GM21825 (cell line): Measurements from ENCODE around the gene A4GALT.
"Not testable (repeated sequence)": the region's sequence is repeated elsewhere in the genome, so short reads cannot be mapped to it uniquely, and the experiment has no call there.

Experiments used
- ATAC-seq: cut with Tn5 transposase; IDR thresholded peaks from one replicate; pipeline ENCODE4 v1.9.1; 2021; ENCODE audit warnings: mild to moderate bottlenecking, moderate library complexity; ENCODE audit not compliant: unreplicated experiment

Gene A4GALT, protein sequence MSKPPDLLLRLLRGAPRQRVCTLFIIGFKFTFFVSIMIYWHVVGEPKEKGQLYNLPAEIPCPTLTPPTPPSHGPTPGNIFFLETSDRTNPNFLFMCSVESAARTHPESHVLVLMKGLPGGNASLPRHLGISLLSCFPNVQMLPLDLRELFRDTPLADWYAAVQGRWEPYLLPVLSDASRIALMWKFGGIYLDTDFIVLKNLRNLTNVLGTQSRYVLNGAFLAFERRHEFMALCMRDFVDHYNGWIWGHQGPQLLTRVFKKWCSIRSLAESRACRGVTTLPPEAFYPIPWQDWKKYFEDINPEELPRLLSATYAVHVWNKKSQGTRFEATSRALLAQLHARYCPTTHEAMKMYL

DNA sequence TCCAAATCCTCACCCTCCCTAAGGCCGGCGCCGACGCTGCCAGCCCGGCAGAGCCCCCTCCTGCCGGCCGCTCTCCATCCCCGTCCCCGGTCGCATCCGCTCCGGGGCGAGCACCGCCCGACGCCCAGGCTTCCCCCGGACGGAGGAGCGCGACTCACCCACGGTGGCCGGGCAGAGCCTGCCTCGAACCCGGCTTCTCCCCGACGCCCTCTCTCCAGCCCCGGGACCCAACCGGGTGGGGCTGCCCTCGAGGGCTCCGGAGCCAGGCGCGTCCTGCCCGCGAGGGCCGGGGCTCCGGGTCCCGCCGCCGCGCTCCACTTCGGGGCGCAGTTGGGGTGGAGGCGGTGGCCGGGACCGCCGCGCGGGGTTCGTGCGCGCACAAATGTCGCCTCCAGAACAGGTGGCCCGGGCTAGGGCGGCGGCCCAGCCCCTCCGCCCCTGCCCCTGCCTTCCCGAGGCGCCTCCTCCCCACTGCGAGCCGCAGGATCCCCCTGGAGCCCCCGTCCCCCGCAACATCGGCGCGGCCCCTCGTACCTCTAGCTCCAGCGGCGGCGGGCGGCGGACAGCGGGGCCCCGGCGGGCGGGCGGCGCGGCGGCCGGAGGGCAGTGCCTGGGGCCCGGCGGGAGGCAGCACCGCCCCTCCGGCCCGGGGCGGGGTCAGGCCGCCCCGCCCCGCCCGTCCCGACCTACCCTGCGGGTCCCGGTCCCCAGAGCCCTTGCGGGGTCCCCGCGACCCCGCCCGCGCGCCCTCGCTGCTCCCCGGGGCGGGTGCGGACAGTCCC, at the start of gene A4GALT:
Gene A4GALT, minus strand, starts transcription at position 608 of the 782 bp plus-strand sequence. CDS start 26,919 bp downstream, outside the sequence.
- no peak for ATAC-seq

DNA sequence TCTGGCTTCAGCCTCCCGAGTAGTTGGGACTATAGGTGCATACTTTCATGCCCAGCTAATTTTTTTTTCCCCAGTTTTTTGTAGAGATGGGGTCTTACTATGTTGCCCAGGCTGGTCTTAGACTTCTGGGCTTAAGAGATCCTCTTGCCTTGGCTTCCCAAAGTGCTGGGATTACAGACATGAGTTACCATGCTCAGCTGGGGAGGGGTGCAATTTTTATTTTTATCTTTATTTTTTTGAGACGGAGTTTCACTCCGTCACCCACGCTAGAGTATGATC, 49.7 kb upstream of the A4GALT start:
- ATAC-seq: no peak

GRCh38 chr22:42769574-42770447, 49.1 kb upstream of the A4GALT start:
- ATAC-seq: peak; percentile 66

GRCh38 chr22:42769238-42769573, 48.5 kb upstream of the A4GALT start:
- no peak for ATAC-seq

- no peak for ATAC-seq
Measured at GRCh38 chr22:42768385-42769035, 47.8 kb upstream of the A4GALT start.

GRCh38 chr22:42766860-42767259, 46.2 kb upstream of the A4GALT start:
- ATAC-seq: no peak

GRCh38 chr22:42764895-42765363, 44.3 kb upstream of the A4GALT start:
- no peak for ATAC-seq

DNA sequence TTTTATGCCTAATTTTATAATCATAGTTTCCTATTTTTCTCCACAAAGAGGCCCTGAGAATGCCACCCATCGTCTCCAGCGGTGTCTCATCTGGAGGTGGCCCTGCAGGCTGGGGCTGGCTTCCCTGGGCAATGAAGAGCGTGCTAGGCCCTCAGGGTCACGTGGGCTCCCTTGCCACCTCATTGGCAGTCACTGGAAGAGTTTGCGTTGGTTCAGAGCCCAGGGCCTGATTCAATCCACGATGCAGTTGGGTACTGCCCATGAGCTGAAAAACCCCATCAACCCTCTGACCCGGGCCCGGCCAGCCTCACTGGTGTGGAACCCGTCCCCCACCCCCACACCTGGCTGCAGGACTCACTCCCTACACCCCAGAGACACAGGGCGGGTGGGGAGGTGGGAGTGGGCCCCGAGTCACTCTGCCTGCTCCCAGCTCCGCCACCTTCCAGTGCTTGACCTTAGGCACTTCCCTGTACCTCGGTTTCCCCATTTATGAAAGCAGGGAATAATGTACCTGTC, 43.4 kb upstream of the A4GALT start:
- no peak for ATAC-seq

GRCh38 chr22:42760806-42761565, 40.3 kb upstream of the A4GALT start:
- no peak for ATAC-seq

DNA sequence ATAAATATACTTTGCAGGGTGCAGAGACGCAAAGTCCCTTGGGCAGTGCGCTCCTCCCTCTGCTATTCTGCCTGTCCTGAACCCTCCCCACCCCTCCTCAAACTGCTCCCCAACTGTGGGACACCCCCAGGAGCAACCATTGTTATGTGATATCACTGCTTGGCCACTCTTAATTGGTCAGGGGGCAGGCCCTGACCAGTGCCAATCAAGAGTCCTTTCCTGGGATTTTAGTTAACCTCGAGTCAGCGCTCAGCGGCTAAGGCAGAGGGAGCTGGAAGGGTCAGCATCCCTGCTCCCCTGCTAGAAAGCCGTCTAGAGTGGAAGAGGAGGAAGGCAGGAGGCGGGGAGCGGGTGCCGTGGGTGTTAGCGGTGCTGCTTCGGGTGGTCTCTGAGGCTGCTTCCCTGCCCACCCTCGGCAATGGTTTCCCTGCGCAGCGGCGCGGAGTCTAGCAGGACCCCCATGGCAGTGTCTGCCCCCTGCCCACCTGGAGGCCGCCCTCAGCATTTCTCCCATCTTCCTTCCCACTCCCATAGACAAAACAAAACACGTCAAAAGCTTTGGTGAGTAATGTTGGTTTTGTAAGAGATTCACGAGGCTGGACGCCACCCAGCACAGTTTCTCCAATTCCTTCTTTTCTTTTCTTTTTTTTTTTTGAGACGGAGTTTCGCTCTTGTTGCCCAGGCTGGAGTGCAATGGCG, 38.4 kb upstream of the A4GALT start:
- no peak for ATAC-seq

DNA sequence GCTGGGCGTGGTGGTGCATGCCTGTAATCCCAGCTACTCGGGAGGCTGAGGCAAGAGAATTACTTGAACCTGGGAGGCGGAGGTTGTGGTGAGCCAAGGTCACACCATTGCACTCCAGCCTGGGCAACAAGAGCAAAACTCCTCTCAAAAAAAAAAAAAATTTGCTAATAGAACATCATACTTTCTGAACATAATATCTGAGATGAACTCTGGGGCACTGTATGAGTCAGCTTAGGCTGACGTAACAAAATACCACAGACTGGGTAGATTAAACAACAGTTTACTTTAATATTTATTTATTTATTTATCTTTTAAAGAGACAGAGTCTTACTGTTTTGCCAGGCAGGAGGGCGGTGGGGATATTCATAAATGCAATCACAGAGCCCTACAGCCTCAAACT, 34.9 kb upstream of the A4GALT start:
- ATAC-seq: not testable (repeated sequence)

GRCh38 chr22:42755121-42755520, 34.5 kb upstream of the A4GALT start:
- not testable (repeated sequence) for ATAC-seq

DNA sequence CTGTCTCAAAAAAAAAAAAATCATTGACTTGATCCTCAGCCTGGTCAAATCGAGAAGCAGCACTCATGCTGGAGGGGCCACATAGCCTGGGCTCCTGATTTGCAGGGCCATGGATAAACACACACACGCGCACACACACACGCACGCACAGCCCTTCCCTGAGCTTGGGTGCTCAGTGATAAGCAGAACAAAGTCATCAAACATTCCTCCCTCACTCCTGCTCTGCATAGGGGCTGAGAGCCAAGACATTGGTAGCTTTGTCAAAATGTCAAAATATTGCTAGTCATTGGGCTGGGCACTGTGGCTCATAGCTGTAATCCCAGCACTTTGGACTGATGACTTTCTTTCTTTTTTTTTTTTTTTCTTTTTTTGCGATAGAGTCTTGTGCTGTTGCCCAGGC, 34.0 kb upstream of the A4GALT start:
- ATAC-seq: no peak

DNA sequence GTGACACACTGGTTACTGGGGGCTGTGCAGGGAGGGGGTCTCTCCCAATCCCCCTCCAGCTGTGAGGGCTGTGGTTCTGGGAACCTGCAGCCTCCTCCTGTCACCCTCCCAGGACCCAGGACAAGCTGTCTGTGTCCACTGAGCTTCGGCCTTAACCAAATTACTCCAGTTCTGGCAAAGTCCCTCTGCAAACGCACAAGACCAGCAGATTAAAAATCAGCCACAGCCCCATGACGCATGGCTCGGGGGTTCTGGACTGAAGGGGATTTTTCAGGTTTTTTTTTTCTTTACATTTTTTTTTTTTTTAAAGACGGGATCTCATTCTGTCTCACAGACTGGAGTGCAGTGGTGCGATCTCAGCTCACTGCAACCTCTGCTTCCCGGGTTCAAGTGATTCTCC, 32.2 kb upstream of the A4GALT start:
- ATAC-seq: no peak

DNA sequence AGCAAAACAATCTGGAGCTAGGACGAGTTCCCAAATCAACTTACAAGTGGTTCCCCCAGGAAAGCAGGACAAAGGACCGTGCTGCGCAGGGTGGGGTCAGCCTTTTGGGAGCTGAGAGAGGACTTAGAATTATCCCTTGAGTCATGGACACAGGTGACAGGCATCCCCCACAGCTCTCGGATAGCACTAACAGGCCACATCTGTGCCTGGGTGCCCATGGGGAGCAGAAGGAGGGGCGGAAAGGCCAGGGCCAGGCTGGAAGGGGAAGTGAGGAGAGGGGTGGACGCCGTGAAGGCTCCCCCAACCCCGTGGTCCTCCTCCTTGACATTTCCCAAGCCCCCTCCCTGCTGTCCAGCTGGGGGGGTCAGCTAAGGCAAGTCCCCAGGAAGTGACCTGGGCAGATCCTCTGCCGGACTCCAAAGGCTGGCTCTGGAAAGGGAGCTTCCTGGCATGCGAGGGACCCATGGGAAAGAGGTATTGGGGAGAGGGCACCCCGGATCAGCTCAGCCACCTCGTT, 31.6 kb upstream of the A4GALT start:
- no peak for ATAC-seq

DNA sequence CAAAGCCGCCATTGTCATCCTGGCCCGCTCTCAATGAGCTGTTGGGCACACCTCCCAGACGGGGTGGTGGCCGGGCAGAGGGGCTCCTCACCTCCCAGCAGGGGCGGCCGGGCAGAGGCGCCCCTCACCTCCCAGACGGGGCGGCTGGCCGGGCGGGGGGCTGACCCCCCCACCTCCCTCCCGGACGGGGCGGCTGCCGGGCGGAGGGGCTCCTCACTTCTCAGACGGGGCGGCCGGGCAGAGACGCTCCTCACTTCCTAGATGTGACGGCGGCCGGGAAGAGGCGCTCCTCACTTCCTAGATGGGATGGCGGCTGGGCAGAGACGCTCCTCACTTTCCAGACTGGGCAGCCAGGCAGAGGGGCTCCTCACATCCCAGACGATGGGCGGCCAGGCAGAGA, 29.8 kb upstream of the A4GALT start:
- ATAC-seq: not testable (repeated sequence)

GRCh38 chr22:42747701-42748513, 27.2 kb upstream of the A4GALT start:
- ATAC-seq: no peak

DNA sequence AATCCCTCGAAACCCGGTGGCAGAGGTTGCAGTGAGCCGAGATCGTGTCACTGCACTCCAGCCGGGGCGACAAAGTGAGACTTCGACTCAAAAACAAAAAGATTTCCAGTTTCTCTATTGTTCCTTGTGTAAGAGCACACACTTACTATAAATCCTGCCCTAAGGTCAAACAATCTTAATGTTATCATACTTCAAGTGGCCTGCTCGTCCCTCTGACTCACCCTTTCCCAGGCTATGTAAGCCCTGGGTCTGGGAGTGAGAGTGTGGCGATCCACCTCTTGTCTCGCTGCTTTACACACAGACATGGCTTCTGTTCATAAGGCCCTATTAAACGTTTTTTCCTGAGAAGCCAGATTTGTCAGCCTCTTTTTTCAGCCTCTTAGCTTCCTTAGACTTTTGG, 24.4 kb upstream of the A4GALT start:
- no peak for ATAC-seq
